IMR-90 (cell line): ENCODE results near the gene CDC73. TPM values are rescaled to one million over a fixed set of nuclear protein-coding genes. Genes with fewer than 3 reads are reported as not detected.

Experiments used
- ATAC-seq: fragments of 200-7000 bp; cut with Tn5 transposase; 2 replicates; pipeline ENCODE4 v1.9.1; 2020; ENCODE audit warnings: low read depth, mild to moderate bottlenecking, moderate library complexity
- BruUV-seq: library from RNA; stranded (reverse); fragments of 400-500 nt; replicated peaks from 2 replicates; lab custom pipeline; 2021; lab: Mats Ljungman, UMichigan
- CTCF ChIA-PET: fragments of 300-600 bp; formaldehyde crosslinking; extraction: SDS; loops from one replicate; lab custom pipeline; 2021; ENCODE audit warnings: antibody characterized with exemption; lab: Yijun Ruan, JAX
- POLR2A ChIA-PET: fragments of 300-600 bp; sonication (Branson Sonifier 250); formaldehyde crosslinking; loops from one replicate; lab custom pipeline; 2022; ENCODE audit warnings: antibody characterized with exemption; ENCODE audit not compliant: unreplicated experiment; lab: Charles Lee
- DNase-seq: peaks from one replicate; pipeline ENCODE4 v3.0.0; 2013
- H2AFZ ChIP-seq: replicated peaks from 2 replicates; pipeline ENCODE3; 2013; ENCODE audit warnings: low read length, mild to moderate bottlenecking; ENCODE audit not compliant: poor library complexity
- H2AK5ac ChIP-seq: 2 replicates; pipeline ENCODE4 v1.6.1; 2013; ENCODE audit warnings: low read depth, low read length, inconsistent platforms
- H2AK9ac ChIP-seq: replicated peaks from 2 replicates; pipeline ENCODE3; 2013; ENCODE audit warnings: mild to moderate bottlenecking, low read depth, low read length, moderate library complexity; ENCODE audit not compliant: poor library complexity
- H2BK120ac ChIP-seq: 2 replicates; pipeline ENCODE4 v1.6.1; 2013; ENCODE audit warnings: low read depth, low read length, inconsistent platforms
- H2BK15ac ChIP-seq: 3 replicates; pipeline ENCODE4 v1.6.1; 2013; ENCODE audit warnings: low read depth, low read length, inconsistent platforms
- H2BK20ac ChIP-seq: 2 replicates; pipeline ENCODE4 v1.6.1; 2013; ENCODE audit warnings: low read depth, mild to moderate bottlenecking, inconsistent platforms, low read length, moderate library complexity
- H2BK5ac ChIP-seq: 2 replicates; pipeline ENCODE4 v1.6.1; 2013; ENCODE audit warnings: mild to moderate bottlenecking, low read depth, low read length, inconsistent platforms; ENCODE audit not compliant: poor library complexity, severe bottlenecking
- H3K14ac ChIP-seq: replicated peaks from 2 replicates; pipeline ENCODE4 v1.6.1; 2013; ENCODE audit warnings: low read depth, low read length, inconsistent platforms
- H3K18ac ChIP-seq: 2 replicates; pipeline ENCODE4 v1.6.1; 2013; ENCODE audit warnings: low read depth, low read length, control low read depth
- H3K23ac ChIP-seq: 2 replicates; pipeline ENCODE4 v1.6.1; 2013; ENCODE audit warnings: low read depth, low read length, inconsistent platforms
- H3K27ac ChIP-seq: 2 replicates; pipeline ENCODE4 v1.5.1; 2013; ENCODE audit warnings: mild to moderate bottlenecking, control low read depth, low read length; ENCODE audit not compliant: insufficient read depth
- H3K27me3 ChIP-seq: 2 replicates; pipeline ENCODE4 v1.6.1; 2013; ENCODE audit warnings: low read length; ENCODE audit not compliant: control insufficient read depth, insufficient read depth
- H3K36me3 ChIP-seq: 2 replicates; pipeline ENCODE4 v1.6.1; 2013; ENCODE audit warnings: low read length, mixed read lengths; ENCODE audit not compliant: control insufficient read depth, insufficient read depth
- H3K4ac ChIP-seq: 2 replicates; pipeline ENCODE4 v1.6.1; 2013; ENCODE audit warnings: low read depth, low read length, inconsistent platforms
- H3K4me1 ChIP-seq: 2 replicates; pipeline ENCODE4 v1.6.1; 2013; ENCODE audit warnings: low read length, mixed read lengths; ENCODE audit not compliant: control insufficient read depth, insufficient read depth
- H3K4me2 ChIP-seq: 2 replicates; pipeline ENCODE4 v1.6.1; 2013; ENCODE audit warnings: low read depth, mild to moderate bottlenecking, control low read depth, low read length, moderate library complexity
- H3K4me3 ChIP-seq: 2 replicates; pipeline ENCODE4 v1.5.1; 2013; ENCODE audit warnings: low read depth, mild to moderate bottlenecking, control low read depth, low read length, moderate library complexity; ENCODE audit not compliant: insufficient read depth
- H3K56ac ChIP-seq: 2 replicates; pipeline ENCODE4 v1.6.1; 2013; ENCODE audit warnings: low read length, inconsistent platforms; ENCODE audit not compliant: insufficient read depth; ENCODE audit errors: extremely low read depth
- H3K79me1 ChIP-seq, 2 experiments: 2 replicates each; pipeline ENCODE4 v1.6.1; 2013; ENCODE audit warnings: low read length in 2 of 2, inconsistent platforms in 1 of 2, low read depth in 1 of 2
- H3K9ac ChIP-seq: 2 replicates; pipeline ENCODE4 v1.6.1; 2013; ENCODE audit warnings: low read depth, low read length, control low read depth
- H3K9me1 ChIP-seq: 2 replicates; pipeline ENCODE4 v1.6.1; 2013; ENCODE audit warnings: low read length, inconsistent platforms; ENCODE audit not compliant: insufficient read depth
- H3K9me3 ChIP-seq: 2 replicates; pipeline ENCODE4 v1.6.1; 2013; ENCODE audit warnings: low read length; ENCODE audit not compliant: control insufficient read depth, insufficient read depth
- H4K20me1 ChIP-seq: 2 replicates; pipeline ENCODE4 v1.6.1; 2013; ENCODE audit warnings: low read length, inconsistent platforms; ENCODE audit not compliant: insufficient read depth
- H4K5ac ChIP-seq: 2 replicates; pipeline ENCODE4 v1.6.1; 2013; ENCODE audit warnings: mild to moderate bottlenecking, low read depth, low read length, control low read depth
- H4K8ac ChIP-seq, 2 experiments: 2 replicates each; pipeline ENCODE4 v1.6.1; 2013; ENCODE audit warnings: low read depth in 2 of 2, low read length in 2 of 2, control low read depth in 1 of 2, inconsistent platforms in 1 of 2
- H4K91ac ChIP-seq: 2 replicates; pipeline ENCODE4 v1.6.1; 2013; ENCODE audit warnings: low read depth, low read length, inconsistent platforms; ENCODE audit not compliant: insufficient read depth
- BHLHE40 ChIP-seq: fragments of 150-350 bp; IDR thresholded peaks from 2 replicates; pipeline ENCODE4 v1.6.1; 2016; ENCODE audit warnings: mild to moderate bottlenecking, low read depth, low read length
- CEBPB ChIP-seq: IDR thresholded peaks from 2 replicates; pipeline ENCODE4 v1.6.1; 2012; ENCODE audit warnings: low read depth, low read length, improper control_type of control experiment
- CHD1 ChIP-seq: IDR thresholded peaks from 2 replicates; pipeline ENCODE4 v1.6.1; 2012; ENCODE audit warnings: low read depth, low read length, improper control_type of control experiment
- FOS ChIP-seq: fragments of 150-350 bp; IDR thresholded peaks from 2 replicates; pipeline ENCODE4 v1.6.1; 2016; ENCODE audit warnings: low read depth, low read length
- MAFK ChIP-seq: IDR thresholded peaks from 2 replicates; pipeline ENCODE4 v1.6.1; 2012; ENCODE audit warnings: low read depth, low read length, improper control_type of control experiment
- MAZ ChIP-seq: IDR thresholded peaks from 2 replicates; pipeline ENCODE4 v1.6.1; 2012; ENCODE audit warnings: low read depth, mild to moderate bottlenecking, low read length, improper control_type of control experiment, moderate library complexity, borderline replicate concordance
- MXI1 ChIP-seq: IDR thresholded peaks from 2 replicates; pipeline ENCODE4 v1.6.1; 2012; ENCODE audit warnings: low read depth, mild to moderate bottlenecking, low read length, moderate library complexity, borderline replicate concordance
- NFE2L2 ChIP-seq: fragments of 150-350 bp; IDR thresholded peaks from 2 replicates; pipeline ENCODE4 v1.6.1; 2016; ENCODE audit warnings: low read depth, mild to moderate bottlenecking, low read length
- POLR2A ChIP-seq: IDR thresholded peaks from 2 replicates; pipeline ENCODE4 v1.6.1; 2012; ENCODE audit warnings: mild to moderate bottlenecking, low read depth, low read length
- RAD21 ChIP-seq: IDR thresholded peaks from 2 replicates; pipeline ENCODE4 v1.6.1; 2012; ENCODE audit warnings: low read length, improper control_type of control experiment
- RCOR1 ChIP-seq: IDR thresholded peaks from 2 replicates; pipeline ENCODE4 v1.6.1; 2012; ENCODE audit warnings: mild to moderate bottlenecking, low read length, improper control_type of control experiment; ENCODE audit not compliant: insufficient replicate concordance
- RFX5 ChIP-seq: IDR thresholded peaks from 2 replicates; pipeline ENCODE4 v1.8.0; 2012; ENCODE audit warnings: low read depth, mild to moderate bottlenecking, low read length, moderate library complexity
- SMC3 ChIP-seq: fragments of 150-350 bp; IDR thresholded peaks from 2 replicates; pipeline ENCODE4 v1.6.1; 2016; ENCODE audit warnings: low read depth, mild to moderate bottlenecking, antibody characterized with exemption, low read length, moderate library complexity
- WGBS, 2 experiments: methylation state at CpG; one replicate each; pipeline versions ENCODE4 v1.1.5 to v1.1.7; 2013; ENCODE audit warnings: missing lambda C conversion rate in 2 of 2; ENCODE audit not compliant: insufficient read length in 1 of 2; ENCODE audit errors: extremely low coverage in 2 of 2; 5-methylcytosine and 5-hydroxymethylcytosine counted together
- dilution Hi-C: fragments of 300-500 bp; cut with HindIII; formaldehyde crosslinking; loops from one replicate; pipeline ENCODE4 v1.14.3; 2018; ENCODE audit warnings: low sequenced_read_pairs; ENCODE audit not compliant: unreplicated experiment
- in situ Hi-C: fragments of 300-500 bp; cut with MboI; formaldehyde crosslinking; loops from 3 replicates; pipeline ENCODE4 v1.14.3; 2019; ENCODE audit warnings: low sequenced_read_pairs, inconsistent platforms, mixed read lengths
- intact Hi-C: fragments of 100-400 bp; cut with micrococcal nuclease; formaldehyde crosslinking; loops from 2 replicates; pipeline ENCODE4 v1.10.0; 2022
- polyA plus RNA-seq, 3 experiments: library from polyadenylated mRNA; depleted of rRNA; stranded (reverse); fragments of >200 nt; gene quantifications; 2 replicates each; pipeline ENCODE4 v1.2.3, GENCODE V29; 2012; ENCODE audit warnings: low replicate concordance in 1 of 3
- total RNA-seq: library from RNA; depleted of rRNA; stranded (reverse); fragments of >200 nt; gene quantifications from 2 replicates; pipeline ENCODE4 v1.2.3, GENCODE V29; 2012
- TF ChIP-seq, protein P1 (sequence below): fragments of 150-350 bp; IDR thresholded peaks from 2 replicates; pipeline ENCODE4 v1.6.1; 2017; ENCODE audit warnings: mild to moderate bottlenecking, antibody characterized with exemption, low read length, low read depth
- TF ChIP-seq, protein P2 (sequence below): fragments of 150-350 bp; IDR thresholded peaks from 2 replicates; pipeline ENCODE4 v1.6.1; 2016; ENCODE audit warnings: low read depth, mild to moderate bottlenecking, low read length, moderate library complexity, borderline replicate concordance
- TF ChIP-seq, protein P3 (sequence below): conservative IDR thresholded peaks from 2 replicates; pipeline ENCODE4 v1.5.1; 2012; ENCODE audit warnings: mild to moderate bottlenecking, low read depth, low read length, improper control_type of control experiment

CDC73 gene
- total and polyA plus RNA-seq, 2 of the 4 experiments (the other 2 are of a cell fraction), result 22.1 to 29.6 TPM

DNA sequence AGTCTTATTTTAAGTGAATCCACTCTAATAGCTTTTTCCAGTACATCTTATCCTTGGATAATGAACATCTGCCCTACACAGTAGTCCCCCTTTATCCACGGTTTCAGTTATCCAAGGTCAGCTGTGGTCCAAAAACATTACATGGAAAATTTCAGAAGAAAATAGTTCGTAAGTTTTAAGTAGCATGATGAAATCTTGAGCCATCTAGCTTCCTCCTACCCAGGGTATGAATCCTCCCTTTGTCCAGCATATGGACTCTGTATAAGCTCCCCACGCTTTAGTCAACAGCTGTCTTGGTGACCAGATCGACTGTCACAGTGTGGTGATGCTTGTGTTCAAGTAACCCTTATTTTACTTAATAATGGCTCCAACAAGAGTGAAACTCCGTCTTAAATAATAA is 19.2 kb upstream of the CDC73 start:
- no peak overlapping the region for H2AK9ac ChIP-seq
- BruUV-seq, result no TSS peak
- peaks cover 2% of the 10 kb centered on the region; the same call in 1 of the 2 replicates for H3K9me1 ChIP-seq
- no peak overlapping the region for H3K9ac ChIP-seq
- no peak overlapping the region for H4K91ac ChIP-seq
- no peak overlapping the region for H3K4ac ChIP-seq
- H2BK15ac ChIP-seq, result no peak overlapping the region
- H2BK120ac ChIP-seq, result no peak overlapping the region
- no peak overlapping the region for H3K4me2 ChIP-seq
- DNase-seq (no peak), ATAC-seq (no peak)
- intact Hi-C loops, result no loop called here
- peaks cover 11% of the 10 kb centered on the region for H3K36me3 ChIP-seq
- H3K4me1 ChIP-seq, result no peaks in the 10 kb centered on the region
- no peak overlapping the region for H2BK20ac ChIP-seq
- ChIA-PET POLR2A (no interaction called here), CTCF (no interaction called here)
- no peak overlapping the region for H4K5ac ChIP-seq
- H3K56ac ChIP-seq, result no peak overlapping the region
- H4K8ac ChIP-seq, result no peak overlapping the region
- peaks cover 15 to 41% of the 10 kb centered on the region in 2 experiments for H3K79me1 ChIP-seq
- H3K4me3 ChIP-seq, result no peak overlapping the region
- no peak overlapping the region for H2AFZ ChIP-seq
- TF ChIP-seq, protein P1, sequence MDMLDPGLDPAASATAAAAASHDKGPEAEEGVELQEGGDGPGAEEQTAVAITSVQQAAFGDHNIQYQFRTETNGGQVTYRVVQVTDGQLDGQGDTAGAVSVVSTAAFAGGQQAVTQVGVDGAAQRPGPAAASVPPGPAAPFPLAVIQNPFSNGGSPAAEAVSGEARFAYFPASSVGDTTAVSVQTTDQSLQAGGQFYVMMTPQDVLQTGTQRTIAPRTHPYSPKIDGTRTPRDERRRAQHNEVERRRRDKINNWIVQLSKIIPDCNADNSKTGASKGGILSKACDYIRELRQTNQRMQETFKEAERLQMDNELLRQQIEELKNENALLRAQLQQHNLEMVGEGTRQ, result no peak
- no peak for TF ChIP-seq MAZ
- TF ChIP-seq CEBPB, result no peak
- no peak for TF ChIP-seq FOS
- no peak for TF ChIP-seq RCOR1
- no peak for TF ChIP-seq BHLHE40
- no peak for TF ChIP-seq MXI1
- TF ChIP-seq POLR2A, result no peak
- TF ChIP-seq, protein P2, sequence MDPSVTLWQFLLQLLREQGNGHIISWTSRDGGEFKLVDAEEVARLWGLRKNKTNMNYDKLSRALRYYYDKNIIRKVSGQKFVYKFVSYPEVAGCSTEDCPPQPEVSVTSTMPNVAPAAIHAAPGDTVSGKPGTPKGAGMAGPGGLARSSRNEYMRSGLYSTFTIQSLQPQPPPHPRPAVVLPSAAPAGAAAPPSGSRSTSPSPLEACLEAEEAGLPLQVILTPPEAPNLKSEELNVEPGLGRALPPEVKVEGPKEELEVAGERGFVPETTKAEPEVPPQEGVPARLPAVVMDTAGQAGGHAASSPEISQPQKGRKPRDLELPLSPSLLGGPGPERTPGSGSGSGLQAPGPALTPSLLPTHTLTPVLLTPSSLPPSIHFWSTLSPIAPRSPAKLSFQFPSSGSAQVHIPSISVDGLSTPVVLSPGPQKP, result no peak
- no peak for TF ChIP-seq RFX5
- TF ChIP-seq, protein P3, sequence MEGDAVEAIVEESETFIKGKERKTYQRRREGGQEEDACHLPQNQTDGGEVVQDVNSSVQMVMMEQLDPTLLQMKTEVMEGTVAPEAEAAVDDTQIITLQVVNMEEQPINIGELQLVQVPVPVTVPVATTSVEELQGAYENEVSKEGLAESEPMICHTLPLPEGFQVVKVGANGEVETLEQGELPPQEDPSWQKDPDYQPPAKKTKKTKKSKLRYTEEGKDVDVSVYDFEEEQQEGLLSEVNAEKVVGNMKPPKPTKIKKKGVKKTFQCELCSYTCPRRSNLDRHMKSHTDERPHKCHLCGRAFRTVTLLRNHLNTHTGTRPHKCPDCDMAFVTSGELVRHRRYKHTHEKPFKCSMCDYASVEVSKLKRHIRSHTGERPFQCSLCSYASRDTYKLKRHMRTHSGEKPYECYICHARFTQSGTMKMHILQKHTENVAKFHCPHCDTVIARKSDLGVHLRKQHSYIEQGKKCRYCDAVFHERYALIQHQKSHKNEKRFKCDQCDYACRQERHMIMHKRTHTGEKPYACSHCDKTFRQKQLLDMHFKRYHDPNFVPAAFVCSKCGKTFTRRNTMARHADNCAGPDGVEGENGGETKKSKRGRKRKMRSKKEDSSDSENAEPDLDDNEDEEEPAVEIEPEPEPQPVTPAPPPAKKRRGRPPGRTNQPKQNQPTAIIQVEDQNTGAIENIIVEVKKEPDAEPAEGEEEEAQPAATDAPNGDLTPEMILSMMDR, result no peak
- TF ChIP-seq NFE2L2, result no peak
- TF ChIP-seq RAD21, result no peak
- TF ChIP-seq MAFK, result no peak
- TF ChIP-seq SMC3, result no peak
- TF ChIP-seq CHD1, result no peak
- H3K27me3 ChIP-seq, result no peaks in the 10 kb centered on the region
- no peak overlapping the region for H2AK5ac ChIP-seq
- WGBS, 2 experiments, result no CpG with 5 or more reads among the region's 5 CpGs
- H3K14ac ChIP-seq, result no peak overlapping the region
- no peak overlapping the region for H3K27ac ChIP-seq
- H4K20me1 ChIP-seq, result peaks cover 8% of the 10 kb centered on the region; the same call in 1 of the 2 replicates
- H2BK5ac ChIP-seq, result no peak overlapping the region
- in situ Hi-C loops, result no loop called here
- H3K9me3 ChIP-seq, result no peaks in the 10 kb centered on the region
- H3K18ac ChIP-seq, result no peak overlapping the region
- dilution Hi-C loops, result no loop called here
- no peak overlapping the region; the same call in 1 of the 2 replicates for H3K23ac ChIP-seq
